HG03571 (cell line): ENCODE results near the gene FRMD4A.

Source experiments
- ATAC-seq: cut with Tn5 transposase; IDR thresholded peaks from one replicate; pipeline ENCODE4 v1.9.1; 2021; ENCODE audit not compliant: unreplicated experiment

The FRMD4A gene

DNA sequence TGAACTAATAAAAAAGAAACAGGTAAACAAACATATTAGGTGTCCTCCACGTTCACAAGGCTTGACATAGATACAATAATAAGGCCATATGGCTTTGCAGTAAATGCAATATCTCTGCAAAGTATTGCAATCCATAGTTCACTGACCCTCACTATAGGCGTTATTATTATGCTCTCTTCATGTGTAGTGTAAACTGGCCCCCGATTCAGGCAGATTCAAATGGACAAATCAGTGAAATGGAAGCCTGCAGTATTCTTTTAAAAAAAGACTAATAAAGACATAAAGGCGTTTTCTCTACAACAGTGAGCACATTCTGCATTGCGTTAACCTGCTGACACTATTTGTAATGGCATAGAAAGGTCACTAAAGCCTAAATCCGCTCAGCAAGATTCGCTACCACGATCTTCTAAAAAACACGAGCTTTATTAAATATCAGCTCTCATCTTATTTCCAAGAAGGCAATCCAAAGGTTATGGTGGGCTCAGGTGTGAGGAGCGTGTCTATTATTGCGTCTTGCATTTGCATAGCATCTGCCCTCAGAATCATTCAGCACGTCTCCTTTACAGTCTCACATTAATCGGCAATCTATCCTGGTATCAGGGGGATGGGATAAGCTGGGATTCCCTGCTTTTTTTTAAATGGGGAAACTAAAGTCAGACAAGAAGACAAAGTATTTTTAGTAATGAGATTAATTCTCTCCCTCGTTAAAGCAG is 36.2 kb downstream of the FRMD4A start:
- no peak for ATAC-seq

DNA sequence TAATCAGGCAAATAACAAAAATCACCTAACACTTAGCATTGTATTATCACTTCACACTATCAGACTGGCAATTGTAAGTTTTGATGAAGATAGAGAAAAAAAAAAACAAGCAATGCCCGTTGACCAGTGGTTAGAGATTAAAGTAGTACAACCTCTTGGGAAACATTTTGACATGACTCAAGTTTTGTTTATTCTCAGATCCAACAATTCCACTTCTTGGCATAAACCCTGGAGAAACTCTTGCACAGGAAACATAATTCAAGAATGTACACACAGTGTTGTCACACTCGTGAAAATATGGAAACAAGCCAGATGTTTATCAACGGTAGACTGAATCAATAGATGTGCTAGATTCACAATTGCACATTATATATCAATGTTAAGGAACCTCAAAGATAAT is 37.2 kb downstream of the FRMD4A start:
- no peak for ATAC-seq

DNA sequence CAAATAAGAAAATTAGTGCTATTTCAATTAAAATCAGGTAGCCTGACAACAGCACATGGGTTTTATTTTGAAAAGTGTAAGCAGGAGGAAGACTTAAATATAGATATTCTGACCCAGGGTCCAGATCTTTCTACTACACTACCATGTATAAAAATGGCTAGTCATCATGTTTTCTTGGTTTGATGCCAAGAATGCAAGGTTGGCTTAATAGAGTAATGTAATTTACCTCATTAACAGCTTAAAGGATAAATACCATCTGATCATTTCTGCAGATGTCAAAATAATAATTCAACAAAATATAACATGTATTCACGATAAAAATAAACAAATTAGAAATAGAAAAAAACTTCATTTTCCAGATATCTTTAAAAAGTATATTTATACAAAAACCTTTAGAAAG is 39.4 kb downstream of the FRMD4A start:
- ATAC-seq = no peak

DNA sequence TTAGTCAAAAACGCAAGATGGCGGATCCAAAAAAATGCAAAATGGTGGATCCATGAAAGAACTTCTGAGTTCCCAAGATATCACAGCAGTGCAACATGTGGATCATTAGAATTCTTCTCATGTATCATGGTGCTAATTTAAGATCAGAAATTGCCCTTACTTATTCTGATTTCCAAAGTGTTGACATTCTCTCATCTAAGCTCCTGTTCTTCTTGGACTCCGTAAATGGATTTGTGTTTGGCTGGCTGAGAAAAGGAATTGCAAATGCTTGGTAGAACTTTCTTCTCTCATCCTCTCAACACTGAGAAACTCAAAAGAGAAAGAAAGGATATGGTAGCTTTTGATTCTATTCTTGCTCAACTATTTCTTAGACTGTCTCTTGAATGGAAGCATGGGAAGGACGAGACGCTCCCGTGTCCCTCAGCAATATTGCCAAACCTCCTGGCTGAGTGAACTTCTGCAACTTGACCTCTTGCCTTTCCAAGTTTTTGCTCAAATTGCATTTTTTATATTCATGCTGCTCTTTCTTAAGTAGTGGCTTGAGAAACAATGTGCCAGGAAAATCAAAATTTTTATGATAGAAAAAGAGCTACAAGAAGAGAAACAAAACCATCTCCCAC is 44.7 kb downstream of the FRMD4A start:
- ATAC-seq = no peak

DNA sequence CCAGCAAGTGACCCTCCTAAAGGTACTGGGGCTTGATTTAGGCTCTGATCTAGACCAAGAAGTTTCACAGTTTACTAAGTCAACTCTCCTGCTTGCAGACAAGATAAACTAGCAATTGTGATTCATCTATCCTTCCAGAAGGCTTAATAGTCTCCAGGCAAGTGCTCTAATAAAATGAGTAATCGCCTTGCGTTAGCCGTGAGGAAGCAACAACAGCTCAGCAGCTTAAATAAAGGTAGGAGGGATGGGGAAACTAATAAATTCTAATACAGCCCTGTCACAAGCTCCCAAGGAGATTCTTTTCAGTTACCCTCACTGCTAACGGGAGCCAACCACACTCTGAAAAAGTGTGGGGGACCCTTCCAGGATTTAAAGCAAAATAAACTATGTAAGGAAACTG is 48.4 kb downstream of the FRMD4A start:
- no peak for ATAC-seq

DNA sequence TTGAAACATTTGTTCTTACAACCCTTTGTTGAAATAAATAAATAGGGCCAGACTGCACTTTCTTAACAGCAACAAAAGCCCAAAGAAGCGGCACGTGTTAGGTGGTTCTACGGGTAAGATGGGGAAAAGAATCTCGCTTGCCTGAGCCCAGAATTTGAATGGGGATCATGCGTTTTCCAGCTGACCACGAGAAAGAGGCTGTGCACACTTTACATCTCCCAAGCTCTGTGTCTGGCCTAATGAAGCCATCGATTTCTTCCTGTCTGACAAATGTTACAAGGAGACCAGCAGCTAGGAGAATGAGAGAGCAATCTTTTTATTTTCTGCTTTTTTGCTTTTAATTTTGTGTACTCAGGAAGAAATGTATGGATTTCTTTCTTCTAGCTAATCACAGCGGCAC is 52.2 kb downstream of the FRMD4A start:
- no peak for ATAC-seq

DNA sequence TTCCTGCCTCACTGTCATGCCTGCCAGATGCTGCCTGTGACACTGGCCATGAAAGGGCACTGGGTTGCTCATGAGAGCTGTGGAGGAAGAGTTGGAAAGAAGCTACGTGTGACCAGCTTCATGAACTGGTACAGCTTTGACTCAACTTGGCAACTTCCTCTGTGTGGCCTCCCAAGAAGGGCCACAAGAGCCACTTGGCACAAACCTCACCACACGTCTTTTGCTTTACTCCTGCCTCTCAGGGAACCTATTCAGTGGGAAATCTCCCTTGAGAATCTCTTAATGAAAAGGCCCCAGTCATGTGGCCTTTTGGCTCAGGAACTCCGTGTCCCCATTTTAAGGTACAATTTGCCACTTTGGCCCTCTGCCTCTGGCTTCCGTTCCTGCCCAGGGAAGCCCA is 54.5 kb downstream of the FRMD4A start:
- no peak for ATAC-seq

DNA sequence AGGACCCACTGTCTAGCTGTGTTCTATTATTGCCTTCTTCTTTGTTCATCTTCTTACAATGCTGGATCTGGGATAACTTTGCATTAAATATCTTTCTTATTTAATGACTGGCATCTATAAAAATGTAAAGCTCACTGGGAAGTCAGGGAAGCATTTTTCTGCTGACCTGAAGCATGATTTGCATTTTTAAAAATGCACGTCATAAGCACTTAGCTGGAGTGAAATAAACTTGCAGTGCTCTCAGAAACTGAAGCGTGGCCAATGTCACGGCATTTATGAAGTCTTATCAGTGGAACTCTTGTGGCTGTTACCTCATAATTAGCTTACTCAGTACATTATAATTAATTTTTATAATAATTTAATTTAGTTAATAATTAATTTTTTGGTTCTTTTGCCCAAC is 59.1 kb downstream of the FRMD4A start:
- ATAC-seq = no peak

DNA sequence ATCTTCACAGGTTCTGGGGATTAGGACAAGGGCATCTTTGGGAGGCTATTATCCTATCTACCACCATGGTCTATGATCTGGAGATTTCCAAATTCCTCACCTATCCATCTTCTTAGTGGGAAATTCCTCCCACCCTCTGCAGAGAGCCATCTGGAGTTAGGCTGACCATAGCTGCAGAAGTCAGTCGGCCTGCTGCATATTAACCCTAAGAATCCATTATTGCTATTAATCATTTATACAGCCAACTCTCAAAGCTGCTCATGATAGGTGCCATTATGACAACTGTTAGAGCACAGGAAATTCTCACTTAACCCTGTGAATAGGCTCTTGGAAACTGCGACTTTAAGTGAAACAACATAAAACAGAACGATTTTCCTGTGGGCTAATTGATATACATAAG is 60.4 kb downstream of the FRMD4A start:
- no peak for ATAC-seq

DNA sequence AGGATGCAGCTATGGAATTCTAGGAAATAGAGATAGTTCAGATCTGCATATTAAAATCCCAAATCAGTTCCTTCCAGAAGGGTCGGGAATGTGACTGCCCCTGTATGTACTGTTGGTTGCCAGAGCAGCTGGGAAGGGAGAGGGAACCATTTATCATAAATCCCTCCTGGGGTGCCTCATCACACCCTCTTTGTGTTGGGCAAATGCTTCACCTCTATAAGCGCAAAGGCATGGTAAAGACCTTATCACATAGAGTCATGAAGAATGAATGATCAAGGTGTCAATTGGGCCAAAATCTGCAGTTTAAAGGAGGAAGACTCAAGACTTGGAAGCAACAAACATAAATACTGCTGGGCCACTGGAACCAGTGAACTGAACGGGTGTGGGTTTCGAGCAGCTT is 65.0 kb downstream of the FRMD4A start:
- ATAC-seq = no peak

DNA sequence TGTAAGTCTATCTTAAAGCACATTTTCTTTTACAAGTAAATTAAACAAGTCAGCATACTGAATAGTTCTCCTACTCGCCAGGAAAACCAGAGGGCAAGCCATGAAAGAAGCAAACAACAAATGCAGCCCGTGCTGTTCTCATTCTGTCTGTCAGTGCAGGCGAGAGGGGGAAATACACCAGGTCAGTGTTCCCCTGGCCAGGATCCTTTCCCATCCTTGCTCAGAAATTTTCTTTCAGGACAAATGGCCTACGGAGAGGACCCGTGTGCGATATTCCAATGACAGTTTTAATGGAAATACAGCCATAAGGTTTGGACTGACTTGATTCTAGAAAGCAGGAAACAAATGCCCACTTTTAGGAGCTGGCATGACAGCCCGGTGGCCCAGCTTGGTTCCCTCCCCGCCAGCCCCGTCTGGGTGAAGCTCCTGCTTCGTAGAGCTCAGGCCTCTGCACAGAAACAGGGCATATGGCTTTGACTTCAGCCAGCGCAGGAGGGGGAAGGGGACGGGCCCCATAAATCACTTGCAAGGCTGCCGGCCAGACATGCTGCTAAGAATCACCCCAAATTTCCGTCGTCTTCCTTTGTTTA is 67.8 kb downstream of the FRMD4A start:
- no peak for ATAC-seq

DNA sequence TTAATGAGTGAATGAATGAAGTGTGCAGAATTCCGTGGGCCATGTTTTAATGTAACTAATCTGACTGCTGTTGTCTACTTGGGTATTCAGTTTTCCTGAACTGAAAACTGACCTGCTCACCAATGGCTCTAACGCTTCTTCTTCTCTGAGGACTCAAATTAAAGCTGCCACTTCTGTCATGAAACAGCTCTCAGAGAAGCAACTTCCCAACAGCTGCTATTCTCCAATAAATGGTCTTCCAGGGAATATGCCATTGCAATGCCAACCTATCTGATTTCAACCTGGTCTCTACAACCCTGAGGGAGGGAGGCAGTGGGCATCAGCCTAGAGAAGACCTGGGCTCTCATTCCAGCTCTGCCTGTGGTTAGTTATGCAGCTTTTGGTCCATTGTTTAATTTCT is 69.4 kb downstream of the FRMD4A start:
- no peak for ATAC-seq

DNA sequence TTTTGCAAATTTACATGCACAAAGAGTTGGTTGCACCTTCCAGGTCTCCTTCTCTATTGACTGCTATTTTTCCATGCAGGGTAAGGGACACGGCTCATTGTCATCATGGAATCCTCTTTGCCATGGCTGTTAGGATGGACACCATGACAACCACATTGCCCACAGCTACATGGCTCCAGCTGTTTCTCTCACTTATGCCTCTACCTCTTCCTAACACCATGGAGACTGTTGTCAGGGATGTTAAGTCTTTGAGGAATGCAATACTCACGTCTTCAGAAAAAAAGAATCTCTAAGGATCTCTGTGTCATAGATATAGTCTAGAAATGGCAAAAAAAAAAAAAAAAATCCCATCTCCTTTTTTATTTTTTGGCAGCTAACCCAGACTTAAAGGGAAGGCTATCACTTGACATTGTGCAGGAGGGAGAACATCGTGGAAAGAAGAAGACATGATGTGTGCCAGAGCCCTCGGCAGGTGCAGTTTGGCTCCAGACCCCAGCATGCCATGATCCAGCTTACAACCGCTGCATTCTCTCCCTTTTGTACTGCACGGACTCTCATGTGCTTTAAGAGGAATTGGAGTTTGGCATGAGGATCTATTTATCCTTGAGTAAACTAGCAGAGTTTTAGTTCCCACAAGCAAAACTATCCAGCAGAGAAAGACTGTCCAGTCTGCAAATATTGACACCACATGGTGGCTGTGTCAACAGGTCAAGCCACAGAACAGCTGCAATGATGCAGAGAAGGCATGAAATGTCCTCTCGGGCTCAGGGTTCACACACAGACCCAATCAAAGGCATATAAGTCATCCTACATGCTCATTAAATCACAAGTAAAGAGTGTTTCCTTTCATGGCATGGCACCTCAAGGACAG is 70.8 kb downstream of the FRMD4A start:
- no peak for ATAC-seq

DNA sequence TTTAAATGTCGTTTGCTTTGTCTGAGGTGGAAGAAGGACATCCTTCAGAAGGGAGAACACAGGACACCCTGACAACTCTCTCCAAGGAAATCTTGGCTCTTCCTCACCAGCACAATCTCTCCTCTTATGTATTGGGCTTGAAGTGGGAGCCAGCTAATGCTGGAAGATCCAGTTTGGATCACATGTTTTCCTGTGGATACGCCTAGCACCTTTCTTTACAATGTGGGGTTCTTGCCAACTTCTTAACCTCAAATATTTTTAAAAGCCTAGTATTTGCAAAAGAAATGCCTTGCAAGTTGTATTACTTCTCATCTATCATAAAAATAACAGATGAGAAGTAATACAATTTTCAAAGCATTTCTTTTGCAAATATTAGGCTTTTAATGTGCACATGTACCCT is 76.4 kb downstream of the FRMD4A start:
- no peak for ATAC-seq

DNA sequence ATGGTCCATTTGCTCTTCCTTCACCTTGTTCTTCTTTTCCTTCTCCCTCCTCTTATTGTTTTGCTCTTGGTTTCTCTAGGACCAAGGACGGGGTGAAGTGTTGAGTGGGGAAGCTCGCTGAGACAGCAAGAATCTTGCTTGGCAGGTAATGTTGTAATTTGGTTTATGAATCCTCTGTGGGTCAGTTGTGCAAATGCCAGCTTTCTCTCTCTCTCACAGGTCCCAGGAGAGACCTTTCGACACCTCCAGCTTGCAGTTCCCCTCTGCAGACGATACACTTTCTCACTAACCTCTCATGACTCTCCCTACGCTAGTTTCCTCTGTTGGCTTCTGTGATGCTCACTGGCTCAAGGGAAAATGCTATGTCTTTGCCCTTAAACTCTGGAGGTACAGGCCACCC is 77.0 kb downstream of the FRMD4A start:
- ATAC-seq = no peak

DNA sequence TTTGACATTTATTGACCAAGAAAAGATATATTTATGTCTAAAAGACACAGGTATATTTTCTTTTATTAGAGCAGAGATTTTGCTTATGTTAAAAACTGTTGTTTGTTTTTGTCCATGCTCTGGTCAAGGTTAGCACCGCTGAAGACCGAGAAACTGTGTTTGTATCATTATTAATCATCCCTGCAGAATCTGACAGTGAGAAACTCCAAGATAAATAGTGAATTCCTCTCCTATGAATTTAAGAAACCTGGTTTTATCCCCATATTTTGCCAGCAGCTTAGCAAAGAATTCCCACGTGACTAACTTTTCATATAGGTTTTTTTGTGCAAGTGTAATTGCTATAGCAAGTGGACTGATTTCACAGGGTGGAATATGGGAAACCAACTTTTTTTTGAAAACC is 77.6 kb downstream of the FRMD4A start:
- no peak for ATAC-seq

DNA sequence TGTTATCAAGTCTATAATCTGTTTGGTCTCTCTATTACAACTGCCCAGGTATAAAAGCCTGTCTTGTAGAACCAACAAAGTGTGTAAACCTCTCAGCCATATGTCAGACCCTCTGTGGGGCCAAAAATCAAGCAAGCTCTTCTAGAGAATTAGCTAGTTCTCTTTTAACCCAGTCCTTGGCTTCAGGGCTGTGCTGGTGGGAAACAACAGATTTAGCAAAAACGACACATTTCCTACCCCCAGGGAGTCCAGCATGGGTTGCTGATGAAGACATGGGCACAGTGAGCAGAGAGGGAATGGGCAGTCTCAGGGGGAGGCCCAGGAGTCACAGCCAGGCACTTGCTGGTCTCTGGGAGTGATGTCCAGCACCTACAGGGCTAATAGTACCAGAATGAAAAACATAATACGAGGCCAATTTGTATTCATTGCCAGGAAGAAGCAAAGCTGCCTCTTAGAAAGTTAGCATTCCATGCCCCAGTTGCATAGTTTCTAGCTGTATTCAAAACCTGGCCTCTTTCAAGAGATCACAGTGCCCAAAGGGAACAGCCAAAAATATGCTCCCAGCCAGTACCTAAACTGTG is 80.1 kb downstream of the FRMD4A start:
- no peak for ATAC-seq

DNA sequence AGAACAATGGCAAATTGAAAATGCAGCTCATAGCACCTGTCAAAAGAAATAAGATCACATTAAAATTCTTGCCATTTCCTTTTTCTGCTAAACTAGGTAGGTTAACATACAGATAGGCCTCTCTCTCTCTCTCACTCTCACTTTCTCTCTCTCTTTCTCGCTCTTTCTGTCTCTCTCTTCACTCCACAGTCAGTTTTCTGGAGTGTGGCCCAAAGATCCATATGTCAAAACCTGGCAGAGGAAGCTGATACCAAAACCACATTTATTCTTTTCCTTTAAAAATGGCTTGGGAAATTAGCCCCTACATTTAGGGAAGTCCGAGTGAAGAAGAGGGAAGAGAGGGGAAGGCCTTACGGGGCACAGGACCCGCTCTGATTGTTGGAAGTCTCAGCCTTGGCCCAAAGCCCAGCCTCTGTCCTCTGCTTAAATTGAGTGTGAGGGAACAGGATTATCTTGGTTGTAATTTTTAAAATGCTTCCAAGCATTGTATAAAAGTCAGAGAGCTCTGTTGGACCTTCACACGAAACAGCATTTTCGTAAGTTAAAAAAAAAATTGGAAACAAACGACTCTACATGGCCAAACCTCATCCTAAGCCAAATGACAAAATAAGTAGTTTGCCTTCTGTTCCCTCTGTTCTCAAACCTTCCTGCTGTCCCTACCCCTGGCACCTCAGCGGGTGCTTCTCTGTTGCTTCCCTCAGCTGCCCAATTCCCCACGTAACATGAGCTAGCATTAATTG is 83.2 kb downstream of the FRMD4A start:
- no peak for ATAC-seq

DNA sequence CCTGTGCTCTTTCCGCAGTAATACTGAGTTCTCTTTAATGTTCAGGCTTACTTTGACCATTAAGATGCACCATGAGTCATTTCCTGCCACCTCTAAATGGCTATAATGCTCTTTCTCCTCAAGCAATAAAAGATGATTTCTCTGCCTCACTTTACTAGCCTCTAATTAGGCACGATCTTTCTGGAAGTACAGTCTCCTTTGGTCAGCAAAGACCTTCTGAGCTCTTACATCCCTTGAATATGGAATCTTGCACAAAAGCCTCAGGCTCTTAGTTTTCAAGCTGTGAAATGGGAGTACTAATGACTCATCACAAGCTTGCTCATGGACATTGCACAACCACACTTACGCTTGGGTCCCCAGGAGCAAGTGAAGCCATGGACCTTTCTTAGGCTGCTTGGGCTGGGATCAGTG is 85.9 kb downstream of the FRMD4A start:
- no peak for ATAC-seq

DNA sequence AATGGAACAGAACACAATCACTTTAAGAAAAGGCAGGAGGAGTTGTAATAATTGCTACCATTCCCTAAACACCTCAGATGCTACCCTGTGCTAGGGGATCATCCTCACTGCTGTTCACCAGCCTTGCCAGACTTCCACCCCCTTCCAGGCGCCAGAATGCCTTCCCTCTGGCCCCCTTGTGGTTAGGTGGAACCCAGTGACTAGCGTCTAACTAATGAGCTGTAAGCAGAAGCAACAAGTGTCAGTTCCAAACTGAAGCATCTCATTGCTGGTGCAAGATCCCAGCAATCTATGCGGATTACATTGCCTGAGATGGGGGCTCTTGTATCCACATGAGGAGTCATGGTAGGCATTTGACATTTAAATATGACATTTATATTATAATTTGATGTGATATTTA is 86.6 kb downstream of the FRMD4A start:
- ATAC-seq = no peak

DNA sequence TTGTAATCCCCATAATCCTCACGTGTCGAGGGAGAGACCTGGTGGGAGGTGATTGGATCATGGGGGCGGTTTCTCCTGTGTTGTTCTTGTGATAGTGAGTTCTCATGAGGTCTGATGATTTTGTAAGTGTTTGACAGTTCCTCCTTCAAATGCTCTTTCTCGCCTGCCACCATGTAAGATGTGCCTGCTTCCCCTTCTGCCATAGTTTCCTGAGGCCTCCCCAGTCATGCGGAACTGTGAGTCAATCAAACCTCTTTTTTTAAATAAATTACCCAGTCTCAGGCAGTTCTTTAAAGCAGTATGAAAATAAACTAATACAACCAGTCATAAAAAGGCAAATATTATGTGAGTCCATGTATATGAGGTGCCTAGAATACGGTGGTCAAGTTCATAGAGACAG is 87.5 kb downstream of the FRMD4A start:
- ATAC-seq = no peak
